K562 (cell line): Measurements from ENCODE around the gene DVL3. TPM values are rescaled to one million over a fixed set of nuclear protein-coding genes. Genes with fewer than 3 reads are reported as not detected.
A peak's percentile ranks its signal among the peaks of the same experiment; 100 is the strongest.

Experiments used
- ATAC-seq: fragments of 200-7000 bp; cut with Tn5 transposase; 3 replicates; pipeline ENCODE4 v1.9.1; 2020; ENCODE audit warnings: moderate library complexity
- BruUV-seq: library from RNA; stranded (reverse); fragments of 400-500 nt; replicated peaks from 2 replicates; lab custom pipeline; 2021; lab: Mats Ljungman, UMichigan
- CTCF ChIA-PET: fragments of 300-600 bp; formaldehyde crosslinking; extraction: SDS; loops from one replicate; lab custom pipeline; 2021; ENCODE audit warnings: low intra/inter-chr PET ratio; lab: Yijun Ruan, JAX
- POLR2A ChIA-PET: fragments of 300-600, 350-650 bp; sonication (Branson Sonifier 250); formaldehyde crosslinking; extraction: SDS; loops from one replicate; lab custom pipeline; 2021; ENCODE audit warnings: antibody characterized with exemption, inconsistent platforms; lab: Yijun Ruan, JAX
- DNase-seq, 4 experiments: peaks; one replicate each; pipeline versions ENCODE4 v3.0.0 to v3.0.0-alpha.2; 2011 to 2018; ENCODE audit warnings: low spot score in 3 of 4, mixed read lengths in 3 of 4; ENCODE audit errors: extremely low read depth in 1 of 4
- FAIRE-seq: peaks from 2 replicates; lab custom pipeline; 2011; peaks lifted over from hg19 to GRCh38; lab: Jason Lieb, UNC
- H2AFZ ChIP-seq: 2 replicates; pipeline ENCODE4 v1.6.0; 2011; ENCODE audit warnings: low read depth, low read length, control low read depth, inconsistent platforms
- H3K27ac ChIP-seq: fragments of 200-600 bp; 3 replicates; pipeline ENCODE4 v1.8.0; 2011; ENCODE audit warnings: low read depth, mild to moderate bottlenecking, control low read depth, inconsistent platforms, low read length, moderate library complexity, mixed read lengths; ENCODE audit errors: extremely low read depth
- H3K27me3 ChIP-seq, 2 experiments: fragments of 300-600 bp in 1 of 2; 2 replicates in 1 of 2; 3 replicates in 1 of 2; pipeline versions ENCODE4 v1.6.0 to v1.8.0; 2011; ENCODE audit warnings: inconsistent platforms in 2 of 2, low read length in 2 of 2, mild to moderate bottlenecking in 1 of 2, mixed read lengths in 1 of 2, moderate library complexity in 1 of 2; ENCODE audit not compliant: control insufficient read depth in 2 of 2, insufficient read depth in 2 of 2
- H3K36me3 ChIP-seq: fragments of 300-600 bp; 3 replicates; pipeline ENCODE4 v1.8.0; 2011; ENCODE audit warnings: mild to moderate bottlenecking, low read length, inconsistent platforms; ENCODE audit not compliant: control insufficient read depth, insufficient read depth
- H3K4me1 ChIP-seq, 2 experiments: fragments of 200-600 bp in 1 of 2; replicated peaks in 1 of 2; 2 replicates in 1 of 2; 3 replicates in 1 of 2; pipeline versions ENCODE4 v1.5.1 to v1.8.0; 2011; ENCODE audit warnings: inconsistent platforms in 2 of 2, low read length in 2 of 2, mild to moderate bottlenecking in 1 of 2, mixed read lengths in 1 of 2, moderate library complexity in 1 of 2; ENCODE audit not compliant: control insufficient read depth in 2 of 2, insufficient read depth in 2 of 2
- H3K4me2 ChIP-seq: 2 replicates; pipeline ENCODE4 v1.6.1; 2011; ENCODE audit warnings: low read length, control low read depth, inconsistent platforms, mixed read lengths; ENCODE audit not compliant: insufficient read depth
- H3K4me3 ChIP-seq: fragments of 200-600 bp; sonication (generic), shearing (Covaris generic); 2 replicates; pipeline ENCODE4 v1.5.1; 2016; ENCODE audit warnings: control low read depth, inconsistent platforms
- H3K79me2 ChIP-seq: fragments of 200-600 bp; 3 replicates; pipeline ENCODE4 v1.8.0; 2011; ENCODE audit warnings: low read length, inconsistent platforms; ENCODE audit not compliant: control insufficient read depth, insufficient read depth
- H3K9ac ChIP-seq, 2 experiments: 2 replicates each; pipeline versions ENCODE4 v1.6.0 to v1.6.1; 2011; ENCODE audit warnings: low read depth in 2 of 2, low read length in 2 of 2, control low read depth in 1 of 2, inconsistent platforms in 1 of 2, mild to moderate bottlenecking in 1 of 2, mixed read lengths in 1 of 2; ENCODE audit not compliant: insufficient read depth in 1 of 2
- H3K9me1 ChIP-seq: one replicate; pipeline ENCODE4 v1.6.0; 2011; ENCODE audit warnings: inconsistent platforms, mild to moderate bottlenecking, low read length, moderate library complexity; ENCODE audit not compliant: control insufficient read depth, insufficient read depth
- H3K9me3 ChIP-seq: replicated peaks from 2 replicates; pipeline ENCODE4 v1.5.1; 2011; ENCODE audit warnings: low read depth, low read length, inconsistent platforms; ENCODE audit not compliant: control insufficient read depth, insufficient read depth
- H4K20me1 ChIP-seq: replicated peaks from 2 replicates; pipeline ENCODE4 v1.6.1; 2011; ENCODE audit warnings: low read length, inconsistent platforms, mixed read lengths; ENCODE audit not compliant: control insufficient read depth, insufficient read depth
- FOXK2 ChIP-seq, 2 experiments: fragments of 450-650 bp; IDR thresholded peaks in 1 of 2; conservative IDR thresholded peaks in 1 of 2; 2 replicates each; pipeline ENCODE4 v1.6.1; 2016; ENCODE audit warnings: low read depth in 2 of 2, mild to moderate bottlenecking in 1 of 2
- FOXP1 ChIP-seq: sonication (generic); formaldehyde crosslinking; IDR thresholded peaks from 2 replicates; pipeline ENCODE4 v1.8.0; 2022; ENCODE audit warnings: mild to moderate bottlenecking, missing genetic modification reagents
- GATA2 ChIP-seq: sonication (generic); formaldehyde crosslinking; IDR thresholded peaks from 2 replicates; pipeline ENCODE4 v1.4.0; 2020; ENCODE audit warnings: mild to moderate bottlenecking, missing genetic modification reagents
- HNRNPLL ChIP-seq: fragments of 200-400 bp; formaldehyde crosslinking; IDR thresholded peaks from 2 replicates; pipeline ENCODE4 v1.6.1; 2017; ENCODE audit warnings: low read length, low read depth, mild to moderate bottlenecking; ENCODE audit not compliant: poor library complexity, severe bottlenecking
- PCBP1 ChIP-seq: fragments of 200-400 bp; formaldehyde crosslinking; IDR thresholded peaks from 2 replicates; pipeline ENCODE4 v1.6.1; 2018; ENCODE audit warnings: mild to moderate bottlenecking, low read depth, low read length; ENCODE audit not compliant: poor library complexity, severe bottlenecking
- POLR2AphosphoS2 ChIP-seq: IDR thresholded peaks from 2 replicates; pipeline ENCODE4 v1.6.1; 2012; ENCODE audit warnings: low read length, improper control_type of control experiment
- RBFOX2 ChIP-seq: fragments of 200-400 bp; formaldehyde crosslinking; IDR thresholded peaks from 2 replicates; pipeline ENCODE4 v1.6.1; 2017; ENCODE audit warnings: low read depth, mild to moderate bottlenecking, low read length, moderate library complexity
- SAP30 ChIP-seq: fragments of 200-600 bp; sonication (generic); IDR thresholded peaks from 2 replicates; pipeline ENCODE4 v1.6.1; 2012; ENCODE audit warnings: borderline replicate concordance, low read depth, mild to moderate bottlenecking, moderate library complexity, low read length, control low read depth, inconsistent platforms; ENCODE audit not compliant: insufficient read depth, poor library complexity, severe bottlenecking
- YY1 ChIP-seq, 3 experiments: IDR thresholded peaks; 2 replicates each; pipeline ENCODE4 v1.6.1; 2011; ENCODE audit warnings: low read length in 2 of 3, mild to moderate bottlenecking in 2 of 3, moderate library complexity in 2 of 3, borderline replicate concordance in 1 of 3, control low read depth in 1 of 3, low read depth in 1 of 3; ENCODE audit not compliant: insufficient read depth in 3 of 3, insufficient replicate concordance in 2 of 3, control insufficient read depth in 1 of 3, insufficient read length in 1 of 3; ENCODE audit errors: extremely low read depth in 1 of 3
- ZFX ChIP-seq: sonication (generic); formaldehyde crosslinking; IDR thresholded peaks from 2 replicates; pipeline ENCODE4 v1.8.0; 2022; ENCODE audit warnings: mild to moderate bottlenecking, missing genetic modification reagents, moderate library complexity
- ZNF174 ChIP-seq: fragments of 250-450 bp; sonication (Bioruptor Pico); IDR thresholded peaks from 2 replicates; pipeline ENCODE4 v1.4.0; 2020; ENCODE audit warnings: mild to moderate bottlenecking
- ZNF584 ChIP-seq: fragments of 200-800 bp; sonication (Bioruptor generic); IDR thresholded peaks from 2 replicates; pipeline ENCODE4 v1.6.1; 2016; ENCODE audit warnings: low read depth, mild to moderate bottlenecking, missing genetic modification characterization, missing compliant biosample characterization
- WGBS: fragments of 100-300 bp; shearing (Covaris generic); methylation state at CpG from one replicate; pipeline ENCODE4 v1.1.6; 2016; ENCODE audit warnings: low coverage, mixed read lengths; ENCODE audit not compliant: insufficient coverage; ENCODE audit errors: missing lambda C conversion rate; 5-methylcytosine and 5-hydroxymethylcytosine counted together
- in situ Hi-C: fragments of 300-500 bp; cut with MboI; formaldehyde crosslinking; loops from 4 replicates; pipeline ENCODE4 v1.15.0; 2018; ENCODE audit warnings: inconsistent platforms, mixed read lengths
- intact Hi-C: fragments of 100-400 bp; cut with micrococcal nuclease; formaldehyde crosslinking; loops from 2 replicates; pipeline ENCODE4 v1.14.2; 2022
- polyA plus RNA-seq, 8 experiments: library from polyadenylated mRNA; depleted of rRNA in 4 of 8; stranded (reverse) in 5 of 8; unstranded in 3 of 8; fragments of >200 nt; fragmentation: Nextera tagmentation in 2 of 8; fragmentation: Illumina TruSeq in 1 of 8; extraction: Ambion mirVana in 2 of 8; extraction: Trizol in 1 of 8; gene quantifications; 2 replicates each; pipeline versions ENCODE4 v1.2.1 to v1.2.3, GENCODE V29; 2011 to 2014; ENCODE audit warnings: inconsistent platforms in 1 of 8, missing spikeins in 1 of 8
- total RNA-seq, 7 experiments: library from RNA; depleted of rRNA in 6 of 7; stranded (reverse); fragments of >200 nt in 6 of 7; fragmentation: Illumina TruSeq in 2 of 7; extraction: Trizol in 2 of 7; gene quantifications; 2 replicates each; pipeline versions ENCODE4 v1.2.1 to v1.2.3, GENCODE V29; 2011 to 2021; ENCODE audit warnings: low replicate concordance in 1 of 7

The DVL3 gene
- total and polyA plus RNA-seq, 9 of the 15 experiments (the other 6 are each of a cell fraction or from before 2014, with no cell fraction given) = 3.1 to 57.9 (median 20.1) TPM

GRCh38 chr3:184186184-184186901 is 31.2 kb downstream of the DVL3 start, which contains the start of gene ABCF3:
ABCF3 (plus strand) TSS chr3:184186199; CDS start chr3:184186208, 9 bp downstream.
- peak within 1 kb of the TSS; percentile 96 for H2AFZ ChIP-seq
- H3K9me1 ChIP-seq = peaks cover 4% of the 10 kb centered on the region
- H3K79me2 ChIP-seq = peaks cover 31% of the 10 kb centered on the region
- H3K9me3 ChIP-seq = no peaks in the 10 kb centered on the region
- H3K4me2 ChIP-seq = peak within 1 kb of the TSS; percentile 100
- peak within 1 kb of the TSS; percentile 92 for H3K4me3 ChIP-seq
- 0% methylated on average over 36 of the region's 45 CpGs for WGBS
- no peak for FAIRE-seq
- intact Hi-C loops = no loop called here
- TSS peak; percentile 50 for BruUV-seq
- peak within 1 kb of the TSS; percentile 89 to 94 for H3K9ac ChIP-seq
- H3K27ac ChIP-seq = peak within 1 kb of the TSS; percentile 93
- DNase-seq = no peak
- peaks cover 17 to 32% of the 10 kb centered on the region in 2 experiments for H3K4me1 ChIP-seq
- ChIA-PET CTCF (interaction anchor here (0.5 kb wide), 1 partner anchor 291 kb away, joined by 3 read pairs; no protein-coding TSS in a partner anchor), POLR2A (interaction anchor here (0.6 to 3.5 kb wide), 17 partner anchors 8 to 291 kb away, joined by 3 to 20 read pairs (median 4); no protein-coding TSS in a partner anchor)
- no peaks in the 10 kb centered on the region for H3K27me3 ChIP-seq
- in situ Hi-C loops = no loop called here
- peaks cover 83% of the 10 kb centered on the region for H3K36me3 ChIP-seq
- peak; percentile 28 for ATAC-seq
- 0 out of 2 replicates have a peak, but pooled peaks cover 3% of the 10 kb centered on the region for H4K20me1 ChIP-seq
- TF ChIP-seq POLR2AphosphoS2 (no peak), ZNF174 (no peak), GATA2 (CRISPR knock-in tag) (no peak), YY1 (IDR thresholded peaks at IDR 0.05; ENCODE audit: borderline replicate concordance in 1 of 3, control insufficient read depth in 1 of 3, extremely low read depth in 1 of 3, insufficient read depth in 3 of 3, insufficient read length in 1 of 3, insufficient replicate concordance in 2 of 3, low read depth in 1 of 3, low read length in 2 of 3) (peak; percentile 33 to 90 (median 80)), ZFX (peak; percentile 93), ZNF584 (no peak), FOXK2 (conservative IDR thresholded peaks at IDR 0.05 in 1 of 2, IDR thresholded peaks at IDR 0.05 in 1 of 2; ENCODE audit: low read depth in 2 of 2) (no peak), HNRNPLL (peak; percentile 76), RBFOX2 (peak; percentile 66), PCBP1 (no peak), SAP30 (peak; percentile 60), FOXP1 (peak; percentile 55; the same call in 1 of the 2 replicates)
